Right lobe of liver (tissue), 4 donors: ENCODE measurements around the gene CCDC167.

Experiments
- CTCF ChIP-seq, 4 donors: fragments of 200-600 bp in 3 of 4; fragments of 450-650 bp in 1 of 4; IDR thresholded peaks; one replicate each; pipeline versions ENCODE4 v1.5.1 to v1.8.0; 2016 to 2022; ENCODE audit warnings: antibody characterized with exemption in 4 of 4, mild to moderate bottlenecking in 2 of 4
- POLR2A ChIP-seq: fragments of 450-650 bp; IDR thresholded peaks from one replicate; pipeline ENCODE4 v1.6.1; 2017; ENCODE audit warnings: antibody characterized with exemption, mild to moderate bottlenecking
- donor health status: DM: no; HTN: no; CAD: no.
- donor health status: DM: no; HTN: no; CAD: no.
- donor health status: DM: no; HTN: yes; CAD: no.

- TF ChIP-seq CTCF (IDR thresholded peaks at IDR 0.05) (no peak), POLR2A (no peak)
These were observed 14.4 kb downstream of the CCDC167 start for GRCh38 chr6:37485291-37485702.
